GM18858 (cell line): ENCODE measurements around the gene IER2.
"Not testable (repeated sequence)": the region's sequence is repeated elsewhere in the genome, so short reads cannot be mapped to it uniquely, and the experiment has no call there.

ENCODE experiments used
- ATAC-seq: cut with Tn5 transposase; IDR thresholded peaks from one replicate; pipeline ENCODE4 v1.9.1; 2021; ENCODE audit not compliant: unreplicated experiment

IER2 gene

DNA sequence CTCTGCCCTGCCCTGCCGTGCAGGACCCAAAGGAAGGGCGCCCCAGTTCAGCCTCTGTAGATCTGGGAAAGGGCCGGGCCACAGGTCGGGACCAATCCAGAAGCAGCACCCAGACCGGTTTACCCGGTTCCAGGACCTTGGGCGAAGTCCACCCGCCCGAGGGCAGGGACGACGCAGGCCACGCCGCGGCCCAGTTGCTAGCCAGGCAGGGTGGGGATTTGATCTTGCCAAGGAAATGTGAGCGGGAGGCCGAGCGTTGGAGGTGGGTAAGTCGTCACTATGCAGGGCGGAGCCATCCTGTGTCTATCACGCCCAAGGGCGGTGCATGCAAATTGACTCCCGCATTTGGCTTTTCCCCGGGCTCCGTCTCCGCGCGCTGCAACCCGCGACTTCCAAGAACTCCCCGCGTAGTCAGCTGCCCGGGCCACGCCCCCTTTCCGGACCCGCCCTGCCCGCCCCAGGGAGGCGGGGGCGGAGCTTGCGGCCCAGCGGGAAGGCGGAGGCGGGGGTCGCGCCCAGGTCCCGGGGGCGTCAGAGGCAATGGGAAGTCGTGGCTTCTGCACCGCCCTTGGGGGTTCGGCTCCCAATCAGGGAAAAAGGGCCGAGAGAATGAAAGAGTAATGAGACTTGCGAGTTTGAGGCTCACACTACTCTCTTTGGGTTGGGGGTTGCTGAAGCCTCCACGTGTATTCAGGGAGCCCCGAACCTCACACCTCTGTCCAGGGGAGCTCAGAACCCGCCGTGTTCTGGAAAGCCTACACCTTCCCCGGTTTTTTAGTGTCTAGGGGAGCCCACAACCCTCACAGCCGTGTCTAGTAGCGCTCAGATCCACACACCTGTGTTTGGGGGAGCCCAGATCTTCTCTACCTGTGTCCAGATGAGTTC is 12.8 kb downstream of the IER2 start:
- no peak for ATAC-seq

DNA sequence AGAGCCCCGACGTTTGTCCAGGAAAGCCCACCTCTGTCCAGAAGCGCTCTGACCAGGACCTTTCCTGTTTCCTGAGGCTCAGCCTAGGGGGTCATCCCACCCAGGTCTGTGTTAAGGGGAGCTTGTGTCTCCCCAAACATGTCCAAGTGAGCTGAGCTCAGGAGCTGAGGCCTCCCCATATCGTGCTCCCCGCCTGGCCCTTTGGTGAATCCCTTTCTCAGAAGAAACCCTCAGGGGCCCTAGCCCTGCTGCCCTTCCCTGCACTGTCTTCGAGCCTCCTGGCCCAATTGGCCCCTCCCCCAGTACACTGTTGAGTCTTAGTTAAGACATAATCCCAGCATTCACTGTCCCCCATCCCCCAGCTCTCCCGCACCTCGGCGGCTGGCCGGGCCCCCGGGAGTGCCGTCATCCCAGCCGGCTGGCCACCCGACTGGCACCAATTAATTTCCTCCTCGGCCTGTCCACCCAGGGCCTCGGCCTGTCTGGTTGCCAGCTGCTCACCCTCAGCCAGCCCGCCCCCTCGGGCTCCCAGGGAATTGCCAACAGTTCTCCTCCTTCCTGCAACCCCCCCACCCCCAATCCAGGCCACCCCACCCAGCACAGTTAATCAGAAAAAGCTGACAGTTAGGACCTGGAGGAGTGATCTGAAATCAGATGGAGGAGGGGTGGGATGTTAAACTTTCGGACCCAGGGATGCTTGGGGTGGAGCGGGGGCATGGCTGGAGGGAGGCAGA is 13.6 kb downstream of the IER2 start:
- ATAC-seq, result no peak

DNA sequence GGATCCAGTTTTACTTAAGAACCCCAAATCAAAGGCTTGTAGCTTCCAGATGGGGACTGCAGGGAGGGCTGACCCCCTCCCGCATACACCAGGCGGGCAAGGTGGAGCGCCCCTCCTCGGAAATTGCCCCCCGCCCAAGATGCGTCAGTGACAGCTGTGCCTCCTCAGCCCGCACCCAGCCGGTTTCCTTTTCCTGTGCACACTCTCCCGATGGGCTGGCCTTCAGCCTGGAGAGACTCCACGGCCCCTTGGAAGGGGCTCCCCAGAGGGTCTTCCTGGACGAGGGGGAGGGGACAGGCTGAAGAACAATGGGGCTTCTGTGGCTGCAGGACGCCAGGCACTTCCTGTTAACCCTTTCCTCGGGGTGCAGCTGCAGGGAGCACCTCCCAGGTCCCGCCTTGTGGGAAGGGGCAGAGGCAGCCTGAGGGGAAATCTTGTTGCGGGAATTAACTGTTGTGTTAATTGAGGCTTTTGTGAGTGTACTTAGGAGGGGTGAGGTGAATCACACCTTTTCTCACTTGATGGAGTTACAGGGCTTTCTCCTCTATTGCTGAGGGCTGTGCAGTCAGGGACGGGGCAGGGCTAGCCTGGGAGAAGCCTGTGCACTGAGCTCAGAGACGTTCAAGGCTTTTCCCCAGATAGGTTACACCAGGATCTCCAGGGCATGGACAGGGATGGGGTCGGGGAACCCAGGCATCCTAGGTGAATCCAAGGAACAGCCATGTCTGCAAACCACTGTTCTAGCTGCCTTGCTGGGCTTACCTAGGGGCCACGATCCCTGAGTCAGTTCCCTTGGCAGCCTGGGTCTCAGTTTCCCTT is 14.3 kb downstream of the IER2 start:
- ATAC-seq, result no peak

DNA sequence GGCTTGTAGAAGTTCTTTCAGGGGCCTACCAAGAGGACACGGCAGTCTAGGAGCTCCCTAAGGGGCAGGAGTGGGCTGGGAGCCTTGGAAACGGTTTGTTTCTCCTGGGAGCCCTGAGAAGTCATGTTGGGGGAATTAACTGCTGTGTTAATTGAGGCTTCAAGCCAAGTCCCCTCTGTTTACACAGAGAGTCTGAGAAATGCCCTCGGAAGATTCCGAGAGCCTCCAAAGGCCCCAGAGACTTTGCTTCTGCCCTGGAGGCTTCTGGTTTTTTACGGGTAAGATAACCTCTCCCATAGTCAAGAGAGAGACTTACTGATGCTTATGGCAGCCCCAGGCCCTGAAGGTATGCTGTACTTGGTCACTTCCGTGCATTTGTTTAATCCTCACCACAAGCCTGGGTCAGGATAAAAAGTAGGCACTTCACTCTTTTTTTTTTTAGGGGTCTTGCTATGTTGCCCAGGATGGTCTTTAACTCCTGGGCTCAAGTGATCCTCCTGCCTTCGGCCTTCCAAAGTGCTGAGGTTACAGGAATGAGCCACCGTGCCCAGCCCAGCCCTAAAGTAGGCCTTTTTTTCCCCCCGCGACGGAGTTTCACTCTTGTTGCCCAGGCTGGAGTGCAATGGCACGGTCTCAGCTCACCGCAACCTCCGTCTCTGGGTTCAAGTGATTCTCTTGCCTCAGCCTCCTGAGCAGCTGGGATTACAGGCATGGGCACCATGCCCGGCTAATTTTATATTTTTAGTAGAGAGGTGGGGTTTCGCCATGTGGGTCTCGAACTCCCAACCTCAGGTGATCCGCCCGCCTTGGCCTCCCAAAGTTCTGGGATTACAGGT is 15.2 kb downstream of the IER2 start:
- no peak for ATAC-seq

DNA sequence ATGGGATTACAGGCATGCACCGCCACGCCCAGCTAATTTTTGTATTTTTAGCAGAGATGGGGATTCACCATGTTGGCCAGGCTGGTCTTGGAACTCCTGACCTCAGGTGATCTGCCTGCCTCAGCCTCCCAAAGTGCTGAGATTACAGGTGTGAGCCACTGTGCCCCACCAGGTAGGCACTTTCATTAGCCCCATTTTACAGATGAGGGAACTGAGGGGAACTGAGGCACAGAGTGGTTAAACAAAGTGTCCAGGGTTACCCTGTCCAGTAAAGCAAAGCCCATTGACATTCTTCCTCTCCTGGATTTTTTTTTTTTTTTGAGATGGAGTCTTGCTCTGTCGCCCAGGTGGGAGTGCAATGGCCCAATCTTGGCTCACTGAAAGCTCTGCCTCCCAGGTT is 15.9 kb downstream of the IER2 start:
- ATAC-seq, result not testable (repeated sequence)

DNA sequence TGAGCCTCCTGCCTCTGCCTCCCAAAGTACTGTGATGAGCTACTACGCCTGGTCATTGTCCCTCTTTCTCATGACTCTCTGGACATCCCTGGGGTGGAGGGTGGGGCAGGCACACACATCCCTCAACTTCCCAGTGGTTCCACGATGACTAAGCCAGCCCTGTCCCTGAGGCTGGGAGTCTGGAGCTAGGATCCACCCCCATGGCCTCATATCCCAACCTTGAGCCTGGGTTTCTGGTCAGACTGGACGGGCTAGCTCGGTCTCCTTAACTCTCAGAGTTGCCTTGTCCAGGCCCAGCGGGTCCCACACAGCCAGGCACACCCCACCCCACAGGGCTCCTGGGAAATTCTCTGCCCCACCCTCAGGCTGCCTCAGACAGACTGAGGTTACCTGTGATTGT is 19.6 kb downstream of the IER2 start:
- ATAC-seq, result no peak

DNA sequence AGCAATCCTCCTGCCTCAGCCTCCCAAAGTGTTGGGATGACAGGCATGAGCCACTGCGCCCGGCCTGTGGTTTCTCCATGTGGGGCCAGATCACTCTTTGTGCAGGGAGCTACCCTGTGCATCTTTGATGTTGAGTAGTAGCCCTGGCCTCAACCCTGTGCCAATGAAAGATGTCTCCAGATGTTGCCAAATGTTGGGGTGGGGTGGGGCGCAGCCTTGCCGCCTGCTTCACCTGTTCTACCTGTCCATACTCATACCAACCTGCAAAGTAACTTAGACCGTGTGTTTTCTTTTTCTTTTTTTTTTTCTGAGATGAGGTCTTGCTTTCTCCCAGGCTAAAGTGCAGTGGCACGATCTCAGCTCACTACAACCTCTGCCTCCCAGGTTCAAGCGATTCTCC is 20.9 kb downstream of the IER2 start:
- no peak for ATAC-seq

DNA sequence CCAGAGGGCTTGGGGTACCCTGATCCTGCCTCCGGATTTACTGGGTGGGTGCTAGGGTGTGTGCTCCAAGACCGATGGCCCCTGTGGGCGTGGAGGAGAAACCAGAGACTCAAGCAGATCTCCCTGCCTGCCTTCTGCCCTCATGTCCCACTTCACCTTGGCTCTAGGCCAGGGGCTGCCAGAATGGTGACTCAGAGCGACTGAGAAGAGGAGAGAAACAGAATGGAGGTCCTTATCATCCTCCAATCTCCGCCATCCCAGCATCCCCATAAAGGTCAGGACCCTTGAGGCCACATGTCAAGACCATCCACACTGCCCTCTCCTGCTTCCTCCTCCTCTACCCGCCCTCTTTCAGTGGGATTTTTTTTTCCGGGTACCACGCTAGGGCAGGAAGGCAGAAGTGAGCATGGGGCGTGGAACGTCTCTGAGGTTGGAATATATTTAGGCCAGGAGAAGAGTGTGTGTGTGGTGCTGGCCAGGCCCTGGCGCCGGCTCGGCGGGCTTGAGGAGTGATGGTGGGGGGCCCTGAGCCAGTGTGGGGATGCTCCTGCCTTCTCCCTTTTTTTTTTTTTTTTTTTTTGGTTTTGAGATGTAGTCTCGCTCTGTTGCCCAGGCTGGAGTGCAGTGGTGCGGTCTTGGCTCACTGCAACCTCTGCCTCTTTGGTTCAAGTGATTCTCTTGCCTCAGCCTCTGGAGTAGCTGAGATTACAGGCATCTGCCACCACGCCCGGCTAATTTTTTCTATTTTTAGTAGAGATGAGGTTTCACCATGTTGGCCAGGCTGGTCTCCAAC is 22.3 kb downstream of the IER2 start:
- ATAC-seq, result no peak

DNA sequence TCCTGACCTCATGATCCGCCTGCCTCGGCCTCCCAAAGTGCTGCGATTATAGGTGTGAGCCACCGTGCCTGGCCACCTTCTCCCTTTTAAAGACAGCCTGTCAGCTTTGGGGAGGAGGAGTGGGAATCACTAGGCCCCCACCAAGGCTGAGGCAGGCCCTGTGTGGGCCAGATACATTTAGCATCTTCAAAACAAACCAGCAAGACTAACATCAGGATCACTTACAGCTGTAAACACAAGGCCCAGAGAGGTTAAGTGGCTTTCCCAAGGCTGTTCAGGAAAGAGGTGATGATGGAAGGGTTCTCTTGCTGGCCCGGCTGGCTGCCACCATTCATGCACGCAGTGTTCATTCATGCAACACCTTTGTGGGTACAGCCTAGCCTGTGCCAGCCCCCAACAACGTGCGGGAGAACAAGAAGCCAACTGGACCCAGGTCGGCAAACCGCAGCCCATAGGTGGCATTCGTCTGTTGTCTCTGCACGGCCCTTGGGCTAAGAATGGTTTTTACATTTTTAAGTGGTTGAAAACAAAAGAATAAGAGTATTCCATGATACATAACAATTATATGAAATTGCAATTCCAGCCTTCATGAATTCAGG is 23.0 kb downstream of the IER2 start:
- no peak for ATAC-seq

DNA sequence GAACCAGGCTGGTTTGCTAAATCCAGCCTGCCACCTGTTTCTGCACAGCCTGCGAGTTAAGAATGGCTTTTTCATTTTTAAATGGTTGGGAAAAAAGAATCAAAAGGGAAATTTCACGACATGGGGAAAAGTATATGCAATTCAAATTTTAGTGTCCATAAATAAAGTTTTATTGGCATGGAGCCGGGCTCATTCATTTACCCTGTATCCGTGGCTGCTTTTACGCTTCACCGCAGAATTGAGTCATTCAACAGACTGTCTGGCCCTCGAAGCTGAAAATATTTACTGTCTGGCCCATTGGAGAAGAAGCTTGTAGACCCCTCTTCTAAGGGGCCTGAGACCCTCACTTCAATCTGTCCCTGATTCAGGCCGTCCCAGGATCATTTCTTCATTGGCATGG is 26.1 kb downstream of the IER2 start:
- no peak for ATAC-seq

DNA sequence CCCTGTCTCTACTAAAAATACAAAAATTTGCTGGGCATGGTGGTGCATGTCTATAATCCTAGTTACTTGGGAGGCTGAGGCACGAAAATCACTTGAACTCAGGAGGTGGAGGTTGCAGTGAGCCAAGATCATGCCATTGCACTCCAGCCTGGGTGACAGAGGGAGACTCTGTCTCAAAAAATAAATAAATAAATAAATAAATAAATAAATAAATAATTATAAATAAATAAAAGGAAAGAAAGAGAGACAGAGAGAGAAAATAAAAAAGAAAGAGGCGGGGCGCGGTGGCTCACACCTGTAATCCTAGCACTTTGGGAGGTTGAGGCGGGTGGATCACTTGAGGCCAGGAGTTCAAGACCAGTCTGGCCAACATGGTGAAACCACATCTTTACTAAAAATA is 27.4 kb downstream of the IER2 start:
- not testable (repeated sequence) for ATAC-seq

DNA sequence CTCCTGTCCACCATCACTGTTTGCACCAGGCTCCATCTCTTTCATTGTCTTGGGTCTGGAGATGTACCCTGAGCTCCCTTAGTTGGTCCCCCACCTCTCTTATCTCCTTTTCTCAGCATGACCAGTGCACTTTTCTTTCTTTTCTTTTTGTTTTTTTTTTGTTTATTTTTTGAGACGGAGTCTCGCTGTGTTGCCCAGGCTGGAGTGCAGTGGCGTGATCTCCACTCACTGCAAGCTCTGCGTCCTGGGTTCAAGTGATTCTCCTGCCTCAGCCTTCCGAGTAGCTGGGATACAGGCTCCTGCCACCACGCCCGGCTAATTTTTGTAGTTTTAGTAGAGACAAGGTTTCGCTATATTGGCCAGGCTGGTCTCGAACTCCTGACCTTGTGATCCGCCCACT is 28.1 kb downstream of the IER2 start:
- ATAC-seq, result not testable (repeated sequence)

DNA sequence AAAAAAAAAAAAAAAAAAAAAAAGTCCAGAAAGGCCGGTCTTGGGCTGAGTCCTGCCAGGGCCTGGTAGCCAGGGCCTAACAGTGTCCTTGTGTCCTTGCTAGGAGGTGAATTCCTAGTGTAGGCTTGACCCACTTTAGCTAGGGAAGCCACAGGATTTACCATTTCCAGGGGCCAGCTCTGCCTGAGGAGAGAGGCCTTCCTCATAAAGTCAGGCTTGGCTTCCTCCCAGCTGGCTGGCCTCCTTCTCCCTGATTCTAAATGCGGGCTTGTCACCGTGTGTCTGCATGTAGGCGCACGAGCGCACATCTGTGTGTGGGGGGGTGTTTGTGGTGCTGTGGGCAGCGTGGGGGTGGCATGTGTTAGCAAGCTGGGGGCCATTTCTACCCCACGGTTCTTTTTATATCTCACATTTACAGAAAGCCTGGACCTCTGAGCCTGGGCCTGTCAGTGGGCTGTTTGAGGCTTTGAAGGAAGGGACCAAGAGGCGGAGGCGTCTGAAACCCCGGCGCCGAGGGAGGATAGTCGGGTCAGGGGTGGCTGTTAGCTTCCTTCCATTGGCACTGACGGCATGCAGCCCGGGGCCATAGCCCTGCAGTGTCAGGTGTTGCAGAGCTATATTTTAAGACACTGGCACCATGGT is 31.7 kb downstream of the IER2 start:
- no peak for ATAC-seq

DNA sequence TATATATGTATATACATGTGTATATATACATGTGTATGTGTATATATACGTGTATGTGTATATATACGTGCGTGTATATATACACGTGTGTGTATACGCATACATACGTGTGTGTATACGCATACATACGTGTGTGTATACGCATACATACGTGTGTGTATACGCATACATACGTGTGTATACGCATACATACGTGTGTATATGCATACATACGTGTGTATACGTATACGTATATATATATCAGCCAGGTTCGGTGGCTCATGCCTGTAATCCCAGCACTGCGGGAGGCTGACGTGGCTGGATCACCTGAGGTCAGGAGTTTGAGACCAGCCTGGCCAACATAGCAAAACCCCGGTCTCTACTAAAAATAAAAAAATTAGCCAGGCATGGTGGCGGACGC is 34.7 kb downstream of the IER2 start:
- ATAC-seq, result not testable (repeated sequence)

DNA sequence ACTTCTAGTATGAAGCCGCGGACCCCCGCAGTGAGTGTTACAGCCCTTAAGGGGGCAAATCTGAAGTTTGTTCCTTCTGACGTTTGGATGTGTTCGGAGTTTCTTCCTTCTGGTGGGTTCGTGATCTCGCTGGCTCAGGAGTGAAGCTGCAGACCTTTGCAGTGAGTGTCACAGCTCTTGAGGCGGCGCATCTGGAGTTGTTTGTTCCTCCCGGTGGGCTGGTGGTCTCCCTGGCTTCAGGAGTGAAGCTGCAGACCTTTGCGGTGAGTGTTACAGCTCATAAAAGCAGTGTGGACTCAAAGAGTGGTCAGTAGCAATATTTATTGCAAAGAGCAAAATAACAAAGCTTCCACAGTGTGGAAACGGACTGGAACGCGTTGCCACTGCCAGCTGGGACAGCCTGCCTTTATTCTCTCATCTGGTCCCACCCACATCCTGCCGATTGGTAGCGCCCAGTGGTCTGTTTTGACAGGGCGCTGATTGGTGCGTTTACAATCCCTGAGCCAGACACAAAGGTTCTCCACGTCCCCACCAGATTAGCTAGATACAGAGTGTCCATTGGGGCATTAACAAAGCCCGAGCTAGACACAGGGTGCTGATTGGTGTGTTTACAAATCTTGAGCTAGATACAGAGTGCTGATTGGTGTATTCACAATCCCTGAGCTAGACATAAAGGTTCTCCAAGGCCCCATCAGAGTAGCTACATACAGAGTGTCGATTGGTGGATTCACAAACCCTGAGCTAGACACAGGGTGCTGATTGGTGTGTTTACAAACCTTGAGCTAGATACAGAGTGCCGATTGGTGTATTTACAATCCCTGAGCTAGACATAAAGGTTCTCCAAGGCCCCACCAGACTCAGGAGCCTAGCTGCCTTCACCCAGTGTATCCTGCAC is 35.8 kb downstream of the IER2 start:
- ATAC-seq, result not testable (repeated sequence)

DNA sequence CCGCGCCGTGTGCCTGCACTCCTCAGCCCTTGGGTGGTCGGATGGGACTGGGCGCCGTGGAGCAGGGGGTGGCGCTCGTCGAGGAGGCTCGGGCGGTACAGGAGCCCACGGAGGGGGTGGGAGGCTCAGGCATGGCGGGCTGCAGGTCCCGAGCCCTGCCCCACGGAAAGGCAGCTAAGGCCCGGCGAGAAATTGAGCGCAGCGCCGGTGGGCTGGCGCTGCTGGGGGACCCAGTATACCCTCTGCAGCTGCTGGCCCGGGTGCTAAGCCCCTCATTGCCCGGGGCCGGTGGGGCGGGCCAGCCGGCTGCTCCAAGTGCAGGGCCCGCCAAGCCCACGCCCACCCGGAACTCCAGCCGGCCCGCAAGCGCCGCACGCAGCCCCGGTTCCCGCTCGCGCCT is 36.5 kb downstream of the IER2 start:
- ATAC-seq, result not testable (repeated sequence)

DNA sequence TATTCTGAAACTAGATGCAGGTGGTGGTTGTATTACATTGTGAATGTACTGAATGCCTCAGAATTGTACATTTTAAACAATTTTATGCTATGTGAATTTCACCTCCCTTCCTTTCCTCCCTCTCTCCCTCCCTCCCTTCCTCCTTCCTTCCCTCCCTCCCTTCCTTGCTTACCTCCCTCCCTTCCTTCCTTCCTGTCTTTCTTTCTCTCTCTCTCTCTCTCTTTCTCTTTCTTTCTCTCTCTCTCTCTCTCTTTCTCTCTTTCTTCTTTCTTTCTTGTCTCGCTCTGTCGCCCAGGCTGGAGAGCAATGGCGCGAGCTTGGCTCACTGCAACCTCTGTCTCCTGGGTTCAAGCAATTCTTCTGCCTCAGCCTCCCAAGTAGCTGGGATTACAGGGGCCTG is 37.2 kb downstream of the IER2 start:
- ATAC-seq, result no peak

DNA sequence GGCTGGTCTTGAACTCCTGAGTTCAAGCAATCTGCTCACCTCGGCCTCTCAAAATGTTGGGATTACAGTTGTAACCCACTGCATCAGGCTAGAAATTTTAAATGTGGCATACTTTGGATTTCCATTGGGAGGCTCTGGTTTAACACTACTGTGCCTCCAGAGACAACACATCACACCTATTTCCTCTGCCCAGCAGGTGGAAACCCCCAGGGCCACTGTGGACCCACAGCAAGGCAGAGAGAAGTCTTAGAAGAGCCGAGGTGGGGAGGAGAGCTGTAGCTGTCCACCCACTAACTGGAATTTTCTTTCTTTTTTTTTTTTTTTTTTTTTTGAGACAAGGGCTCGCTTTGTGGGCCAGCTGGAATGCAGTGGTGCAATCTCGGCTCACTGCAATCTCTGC is 39.4 kb downstream of the IER2 start:
- ATAC-seq, result no peak
